Activated CD8-positive, alpha-beta T cell treated with anti-CD3 and anti-CD28 coated beads for 36 hours (primary cell): ENCODE measurements around the gene CNGA4. TPM values are rescaled to one million over a fixed set of nuclear protein-coding genes. Genes with fewer than 3 reads are reported as not detected.

Experiments used
- ATAC-seq: fragments of 200-7000 bp; cut with Tn5 transposase; one replicate; pipeline ENCODE4 v1.10.0; 2021; ENCODE audit warnings: mild to moderate bottlenecking, moderate library complexity
- CTCF ChIA-PET: fragments of 350-600 bp; sonication (Branson Sonifier 250); formaldehyde crosslinking; loops from one replicate; lab custom pipeline; 2021; ENCODE audit warnings: antibody characterized with exemption; lab: Charles Lee
- POLR2A ChIA-PET: fragments of 350-600 bp; sonication (Branson Sonifier 250); formaldehyde crosslinking; loops from one replicate; lab custom pipeline; 2021; ENCODE audit warnings: antibody characterized with exemption; lab: Charles Lee
- DNase-seq: peaks from one replicate; pipeline ENCODE4 v3.0.0-alpha.2; 2020
- H3K27ac Mint-ChIP-seq: one replicate; pipeline ENCODE4 v1.8.0; 2021; ENCODE audit warnings: mild to moderate bottlenecking, mixed read lengths
- H3K27me3 Mint-ChIP-seq: one replicate; pipeline ENCODE4 v1.8.0; 2021; ENCODE audit warnings: mixed read lengths
- H3K36me3 Mint-ChIP-seq: one replicate; pipeline ENCODE4 v1.8.0; 2021; ENCODE audit warnings: low read depth, mixed read lengths
- H3K4me1 Mint-ChIP-seq: one replicate; pipeline ENCODE4 v1.8.0; 2021; ENCODE audit warnings: low read depth, mixed read lengths
- H3K4me3 Mint-ChIP-seq: one replicate; pipeline ENCODE4 v1.8.0; 2021; ENCODE audit warnings: mild to moderate bottlenecking, moderate library complexity, mixed read lengths
- H3K9me3 Mint-ChIP-seq: one replicate; pipeline ENCODE4 v1.8.0; 2021; ENCODE audit warnings: mixed read lengths
- CTCF ChIP-seq: fragments of 200-600 bp; IDR thresholded peaks from one replicate; pipeline ENCODE4 v1.8.0; 2022; ENCODE audit warnings: antibody characterized with exemption, mild to moderate bottlenecking
- intact Hi-C: fragments of 100-400 bp; cut with micrococcal nuclease; formaldehyde crosslinking; loops from one replicate; pipeline ENCODE4 v1.10.0; 2022
- total RNA-seq, 2 experiments: library from RNA; stranded (reverse); gene quantifications; one replicate each; pipeline ENCODE4 v1.2.3, GENCODE V29; 2021

The CNGA4 gene
- total RNA-seq, 2 experiments from 2014 or later = 0.18 TPM; not detected in 1

- Mint-ChIP-seq H3K9me3 (no peaks in the 10 kb centered on the region), H3K27me3 (no peaks in the 10 kb centered on the region), H3K27ac (no peak within 1 kb of the TSS), H3K4me3 (no peak within 1 kb of the TSS), H3K4me1 (peaks cover 47% of the 10 kb centered on the region), H3K36me3 (peaks cover 2% of the 10 kb centered on the region)
- no peak for TF ChIP-seq CTCF
- intact Hi-C loops = no loop called here
- DNase-seq = no peak
- ChIA-PET CTCF (no interaction called here), POLR2A (no interaction called here)
- no peak for ATAC-seq
Observed at GRCh38 chr11:6199174-6199810, 39.6 kb upstream of the CNGA4 start, which contains the start of gene OR52W1. Gene OR52W1 (plus strand): TSS chr11:6199224. CDS start chr11:6199224, 0 bp downstream.

GRCh38 chr11:6200975-6201374 is 37.9 kb upstream of the CNGA4 start:
- no peak overlapping the region for H3K4me3 Mint-ChIP-seq
- intact Hi-C loops = no loop called here
- no peaks in the 10 kb centered on the region for H3K9me3 Mint-ChIP-seq
- H3K36me3 Mint-ChIP-seq = peaks cover 2% of the 10 kb centered on the region
- no peak for ATAC-seq
- H3K27me3 Mint-ChIP-seq = no peaks in the 10 kb centered on the region
- peak; percentile 13 for DNase-seq
- CTCF ChIA-PET = no interaction called here
- peak overlapping the region; percentile 10 for H3K27ac Mint-ChIP-seq
- POLR2A ChIA-PET = interaction anchor here (0.6 to 1.0 kb wide), 2 partner anchors 59 to 591 kb away, joined by 3 read pairs; partner anchors contain the start of gene CCKBR
- TF ChIP-seq CTCF = no peak
- H3K4me1 Mint-ChIP-seq = peaks cover 48% of the 10 kb centered on the region

- peak; percentile 57 for ATAC-seq
- Mint-ChIP-seq H3K9me3 (no peaks in the 10 kb centered on the region), H3K36me3 (peaks cover 2% of the 10 kb centered on the region), H3K27me3 (no peaks in the 10 kb centered on the region), H3K4me1 (peaks cover 43% of the 10 kb centered on the region), H3K27ac (no peak overlapping the region), H3K4me3 (no peak overlapping the region)
- TF ChIP-seq CTCF = no peak
- no peak for DNase-seq
- intact Hi-C loops = no loop called here
- ChIA-PET CTCF (interaction anchor here (0.9 kb wide), 1 partner anchor 28 kb away, joined by 3 read pairs; no protein-coding TSS in a partner anchor), POLR2A (interaction anchor here (0.6 to 1.0 kb wide), 2 partner anchors 58 to 591 kb away, joined by 3 read pairs; partner anchors contain the start of gene CCKBR)
Observed at GRCh38 chr11:6201481-6201880, 37.4 kb upstream of the CNGA4 start.

- ATAC-seq = no peak
- Mint-ChIP-seq H3K4me1 (peaks cover 40% of the 10 kb centered on the region), H3K4me3 (no peak overlapping the region), H3K27me3 (no peaks in the 10 kb centered on the region), H3K36me3 (peaks cover 2% of the 10 kb centered on the region), H3K9me3 (no peaks in the 10 kb centered on the region), H3K27ac (no peak overlapping the region)
- intact Hi-C loops = no loop called here
- ChIA-PET POLR2A (interaction anchor here (0.7 to 0.9 kb wide), 2 partner anchors 8 to 32 kb away, joined by 4 read pairs; no protein-coding TSS in a partner anchor), CTCF (interaction anchor here (0.7 to 0.9 kb wide), 2 partner anchors 28 to 51 kb away, joined by 3 read pairs; no protein-coding TSS in a partner anchor)
- DNase-seq = no peak
- TF ChIP-seq CTCF = no peak
Observed at GRCh38 chr11:6202041-6202440, 36.8 kb upstream of the CNGA4 start.

- ChIA-PET POLR2A (interaction anchor here (0.5 kb wide), 1 partner anchor 269 kb away, joined by 3 read pairs; no protein-coding TSS in a partner anchor), CTCF (interaction anchor here (0.7 to 2.8 kb wide), 2 partner anchors 48 to 160 kb away, joined by 3 to 6 read pairs; no protein-coding TSS in a partner anchor)
- ATAC-seq = peak; percentile 65
- Mint-ChIP-seq H3K36me3 (peaks cover 2% of the 10 kb centered on the region), H3K4me1 (peaks cover 34% of the 10 kb centered on the region), H3K9me3 (no peaks in the 10 kb centered on the region), H3K27ac (no peak overlapping the region), H3K4me3 (no peak overlapping the region), H3K27me3 (no peaks in the 10 kb centered on the region)
- peak; percentile 33 for DNase-seq
- no peak for TF ChIP-seq CTCF
- intact Hi-C loops = no loop called here
Observed at GRCh38 chr11:6203327-6203726, 35.6 kb upstream of the CNGA4 start.
